T follicular helper cell (primary cell): Measurements from ENCODE around the gene POC1B.
"Not testable (repeated sequence)": the region's sequence is repeated elsewhere in the genome, so short reads cannot be mapped to it uniquely, and the experiment has no call there.

ENCODE experiments used
- DNase-seq: peaks from one replicate; pipeline ENCODE4 v3.0.0-alpha.2; 2020; ENCODE audit warnings: low read depth

Gene POC1B

GRCh38 chr12:89464974-89465592 lies 60.8 kb downstream of the POC1B start:
- DNase-seq = no peak

- DNase-seq = no peak
These were observed 63.9 kb downstream of the POC1B start for GRCh38 chr12:89461649-89462612.

DNA sequence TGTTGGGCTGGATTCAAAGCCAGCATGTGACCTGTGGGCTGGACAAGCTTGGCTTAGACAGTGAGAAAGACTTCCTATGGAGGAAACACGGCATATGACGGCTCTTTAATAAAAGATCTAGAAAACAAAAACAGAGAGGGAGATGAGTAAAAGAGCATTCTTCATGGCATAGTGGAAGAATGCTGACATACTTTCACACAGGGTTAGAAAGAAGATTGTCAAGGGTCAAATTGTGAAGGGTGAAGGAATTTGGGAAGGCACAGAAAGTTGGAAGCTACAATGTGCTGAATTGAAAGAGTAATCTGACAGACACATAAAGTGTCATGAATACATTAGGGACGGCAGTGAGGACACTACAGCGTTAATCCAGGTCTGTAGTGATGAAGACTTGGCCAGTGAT lies 64.7 kb downstream of the POC1B start:
- no peak for DNase-seq

GRCh38 chr12:89459279-89459678 lies 66.6 kb downstream of the POC1B start:
- DNase-seq = not testable (repeated sequence)

DNA sequence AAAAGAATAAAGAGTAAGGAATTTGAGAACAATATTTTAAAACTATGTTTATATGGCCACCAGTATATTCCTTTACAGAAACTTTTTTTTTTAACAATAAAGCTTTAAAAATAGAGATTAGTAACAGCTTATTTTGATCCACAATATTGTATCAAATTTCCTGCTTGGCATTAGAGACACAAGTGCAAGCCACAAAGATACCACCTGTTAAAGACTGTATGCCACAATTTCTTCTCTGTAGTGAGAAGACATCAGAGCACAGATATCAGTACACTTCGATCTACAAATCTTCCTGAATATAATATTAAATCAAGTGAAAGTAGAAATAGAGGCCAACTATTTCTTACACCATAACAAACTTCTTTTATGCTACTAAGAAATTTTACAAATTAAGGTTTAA lies 69.3 kb downstream of the POC1B start:
- no peak for DNase-seq

GRCh38 chr12:89454080-89454848 lies 71.6 kb downstream of the POC1B start:
- DNase-seq = no peak

DNA sequence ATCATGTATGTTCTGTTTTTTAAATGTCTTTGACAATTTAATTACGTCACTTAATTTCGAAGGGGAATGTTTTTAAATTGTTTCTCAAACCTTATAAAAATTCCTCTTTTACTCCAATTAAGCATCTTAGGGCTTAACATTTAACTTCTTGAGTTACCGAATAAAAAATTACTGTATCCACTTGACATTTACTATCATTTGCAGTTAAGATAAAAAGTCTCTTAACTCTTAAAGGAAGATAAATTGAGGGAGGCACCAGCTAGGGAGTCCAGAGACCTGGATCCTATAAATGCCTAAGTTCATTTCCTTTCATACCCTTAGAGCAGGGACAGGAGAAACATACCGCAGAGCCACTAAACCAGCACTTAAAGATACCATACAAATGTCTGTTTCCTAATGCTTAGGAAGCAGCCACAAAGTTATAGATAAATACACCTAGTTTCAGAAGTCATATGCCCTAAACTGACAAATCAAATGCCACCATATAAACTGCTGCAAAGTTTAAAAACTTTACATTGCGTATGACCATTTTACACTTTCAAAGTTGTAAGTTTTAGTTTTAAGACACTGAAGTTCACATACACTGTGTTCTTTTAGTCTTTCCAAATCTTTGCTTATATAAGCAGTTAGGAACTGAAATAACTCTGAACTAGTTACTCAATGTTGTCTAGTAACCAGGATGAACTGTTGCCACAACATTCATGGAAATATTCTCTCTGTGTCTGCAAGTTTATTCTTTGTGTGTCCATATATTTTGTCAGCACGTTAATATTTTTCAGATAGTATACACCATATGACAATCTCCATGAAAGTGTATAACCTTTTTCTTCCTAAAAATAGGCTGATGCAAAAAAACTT lies 72.5 kb downstream of the POC1B start:
- no peak for DNase-seq

- DNase-seq = no peak
These were observed 74.0 kb downstream of the POC1B start for GRCh38 chr12:89451841-89452251.

- no peak for DNase-seq
These were observed 74.9 kb downstream of the POC1B start for GRCh38 chr12:89450907-89451306.

DNA sequence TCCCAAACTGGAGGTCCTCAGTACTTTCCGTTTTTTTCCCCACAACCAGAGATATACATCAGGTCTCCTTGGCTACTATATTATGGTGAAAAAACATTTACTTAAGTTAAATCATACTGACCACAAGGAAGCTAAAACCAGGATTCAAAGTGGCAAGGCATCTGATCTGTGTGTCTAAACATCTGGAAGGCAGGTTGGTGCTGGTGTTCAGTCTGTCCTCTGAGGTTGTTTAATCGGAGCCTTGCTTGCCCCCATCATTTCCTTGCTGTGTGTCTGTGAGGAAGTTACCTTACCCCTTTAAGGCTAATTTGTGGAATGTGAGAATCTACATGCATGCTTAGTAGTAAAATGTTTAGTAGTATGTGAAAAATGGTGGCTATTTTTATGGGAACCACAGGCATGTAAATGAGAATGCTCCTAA lies 76.9 kb downstream of the POC1B start:
- DNase-seq = no peak

DNA sequence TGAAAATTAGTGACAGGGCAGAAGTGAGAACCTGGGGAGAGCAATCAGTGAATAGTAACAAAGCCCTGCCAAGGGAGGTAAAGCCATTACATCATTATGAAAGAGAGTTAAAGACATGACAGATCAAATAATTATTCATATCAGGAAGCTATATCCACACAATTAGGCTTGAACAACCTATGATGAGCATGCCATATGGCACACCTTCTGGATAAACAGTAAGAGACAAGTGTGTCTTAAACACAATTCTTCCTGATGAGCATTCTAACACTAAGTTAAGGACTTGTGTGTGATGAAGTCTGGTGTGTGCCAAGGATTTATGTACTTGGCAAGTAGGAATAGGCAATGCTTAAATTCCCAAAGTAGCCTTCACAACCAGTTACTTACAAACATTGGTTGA lies 77.3 kb downstream of the POC1B start:
- no peak for DNase-seq

GRCh38 chr12:89439941-89440340 lies 85.9 kb downstream of the POC1B start:
- no peak for DNase-seq

DNA sequence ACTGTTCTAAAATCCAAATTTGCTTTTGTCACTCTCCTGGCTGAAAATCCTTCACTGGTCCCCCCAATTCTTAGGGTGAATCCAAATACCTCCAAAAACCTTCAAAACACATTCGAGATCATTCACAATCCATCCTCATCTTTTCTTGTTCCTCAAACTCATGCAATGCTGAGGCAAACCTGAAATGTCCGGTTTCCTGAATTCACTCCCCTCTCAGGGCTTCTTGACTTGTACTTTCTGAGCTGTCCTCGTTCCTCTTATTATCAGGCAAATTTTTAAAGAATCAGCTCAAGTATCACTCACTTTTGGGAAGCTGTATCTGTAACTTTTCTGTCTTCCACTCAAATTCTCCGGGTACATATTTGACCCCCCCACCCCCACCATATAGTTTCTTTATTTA lies 88.6 kb downstream of the POC1B start:
- DNase-seq = no peak

DNA sequence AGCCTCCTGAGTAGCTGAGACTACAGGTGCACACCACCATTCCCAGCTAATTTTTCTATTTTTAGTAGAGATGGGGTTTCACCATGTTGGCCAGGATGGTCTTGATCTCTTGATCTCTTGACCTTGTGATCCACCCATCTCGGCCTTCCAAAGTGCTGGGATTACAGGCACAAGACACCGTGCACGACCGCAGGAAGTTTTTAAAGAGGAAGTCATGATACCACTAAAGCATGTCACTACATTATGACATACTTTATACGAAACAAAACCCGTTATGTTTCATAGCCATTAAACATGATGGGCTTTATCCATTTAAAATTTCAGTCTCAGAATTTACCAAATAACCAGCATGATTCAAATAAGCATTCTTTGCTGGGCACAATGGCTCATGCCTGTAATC lies 89.8 kb downstream of the POC1B start:
- no peak for DNase-seq

DNA sequence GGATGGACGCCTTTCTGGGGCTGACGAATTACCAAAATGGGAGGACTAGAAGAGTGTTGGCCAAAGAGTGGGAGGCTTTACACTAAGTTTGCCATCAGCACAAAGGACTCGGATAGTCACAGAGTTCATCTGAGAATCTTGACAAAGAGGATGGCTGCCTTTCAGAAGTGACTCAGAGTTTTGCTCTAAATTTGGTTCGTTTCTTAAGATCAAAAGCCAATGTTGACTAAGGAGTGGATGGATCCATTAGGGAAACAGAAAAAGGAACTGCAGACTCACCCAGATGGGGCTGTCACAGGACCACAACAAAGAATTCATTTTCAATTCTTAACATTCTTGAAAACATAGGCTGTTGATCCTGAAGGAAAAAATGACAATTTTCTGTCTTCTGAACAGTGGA lies 92.2 kb downstream of the POC1B start:
- no peak for DNase-seq

DNA sequence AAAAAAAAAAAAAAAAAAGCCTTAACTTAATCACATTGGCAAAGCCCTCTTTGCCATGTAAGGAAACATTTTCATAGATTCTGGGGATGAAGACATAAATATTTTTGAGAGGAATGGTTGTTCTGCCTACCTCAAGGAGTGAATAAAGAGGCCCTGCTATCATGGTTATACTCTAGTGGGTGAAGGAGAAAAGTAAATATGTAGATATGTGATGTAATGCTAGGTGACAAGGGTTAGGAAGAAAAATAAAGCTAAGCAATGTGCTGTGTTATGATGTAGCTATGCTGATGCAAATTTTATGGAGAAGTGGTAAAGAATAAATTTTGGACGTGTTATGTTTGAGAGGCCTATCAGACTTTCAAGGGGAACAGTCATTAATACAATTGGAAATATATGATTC lies 93.5 kb downstream of the POC1B start:
- no peak for DNase-seq

DNA sequence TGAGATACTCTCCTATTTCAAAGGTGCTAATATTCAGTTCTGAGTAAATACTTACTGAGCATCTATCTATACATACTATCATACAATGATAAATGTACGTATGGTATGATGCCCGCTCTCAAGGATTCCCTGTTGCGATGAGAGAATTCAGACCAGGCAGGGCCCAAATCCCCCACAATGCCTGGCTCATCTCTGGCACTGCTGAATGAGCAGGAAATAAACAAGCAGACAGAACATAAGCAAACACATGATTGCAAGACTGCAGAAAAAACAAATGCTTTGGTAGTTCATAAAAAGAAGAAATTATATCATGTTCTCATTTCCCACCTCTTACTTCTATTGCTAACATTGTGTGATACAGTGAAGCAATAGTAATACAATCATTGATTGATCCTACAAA lies 96.3 kb downstream of the POC1B start:
- DNase-seq = no peak

- DNase-seq = no peak
These were observed 98.2 kb downstream of the POC1B start for GRCh38 chr12:89427508-89428156.

DNA sequence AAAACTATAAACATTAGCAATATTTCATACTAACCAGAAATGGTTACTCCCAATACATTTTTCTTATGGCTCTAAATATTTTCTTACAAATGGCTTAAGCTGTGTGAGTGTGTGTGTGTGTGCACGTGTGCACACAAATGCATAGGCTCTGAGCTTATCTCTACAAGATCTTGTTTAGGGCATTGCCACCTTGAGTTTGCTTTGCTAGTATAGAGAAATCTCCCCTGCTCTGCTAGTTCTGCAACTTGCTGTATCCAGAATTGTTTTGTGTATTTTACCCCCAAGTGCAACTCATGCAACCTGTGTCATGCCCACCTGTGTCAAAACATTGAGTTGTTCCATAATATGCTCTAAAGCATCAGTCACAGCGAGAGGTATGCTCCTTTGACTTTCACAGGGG lies 101.0 kb downstream of the POC1B start:
- DNase-seq = no peak

GRCh38 chr12:89424389-89424788 lies 101.5 kb downstream of the POC1B start:
- no peak for DNase-seq
